HepG2 (cell line): ENCODE results near the gene CELA2B.
"Not testable (repeated sequence)": the region's sequence is repeated elsewhere in the genome, so short reads cannot be mapped to it uniquely, and the experiment has no call there.

Experiments
- EHMT2 ChIP-seq: fragments of 200-600 bp; sonication (generic); IDR thresholded peaks from 2 replicates; pipeline ENCODE4 v1.7.0; 2017; ENCODE audit warnings: antibody characterized with exemption, low read depth, low read length, borderline replicate concordance
- POLR2A ChIP-seq, 2 experiments: IDR thresholded peaks; 2 replicates each; pipeline ENCODE4 v1.6.1; 2011; ENCODE audit warnings: low read depth in 2 of 2, low read length in 2 of 2, mild to moderate bottlenecking in 1 of 2, moderate library complexity in 1 of 2; ENCODE audit not compliant: insufficient read depth in 1 of 2
- TF ChIP-seq, protein P1 (sequence below): sonication (generic); formaldehyde crosslinking; IDR thresholded peaks from 2 replicates; pipeline ENCODE4 v1.5.0; 2020; ENCODE audit warnings: mild to moderate bottlenecking, missing genetic modification reagents, moderate library complexity
- TF ChIP-seq, protein P2 (sequence below): sonication (generic); formaldehyde crosslinking; IDR thresholded peaks from 2 replicates; pipeline ENCODE4 v1.4.0; 2020; ENCODE audit warnings: missing genetic modification reagents, borderline replicate concordance
- TF ChIP-seq, protein P3 (sequence below): sonication (generic); formaldehyde crosslinking; IDR thresholded peaks from 2 replicates; pipeline ENCODE4 v1.4.0; 2020; ENCODE audit warnings: low read depth, mild to moderate bottlenecking, missing genetic modification reagents

DNA sequence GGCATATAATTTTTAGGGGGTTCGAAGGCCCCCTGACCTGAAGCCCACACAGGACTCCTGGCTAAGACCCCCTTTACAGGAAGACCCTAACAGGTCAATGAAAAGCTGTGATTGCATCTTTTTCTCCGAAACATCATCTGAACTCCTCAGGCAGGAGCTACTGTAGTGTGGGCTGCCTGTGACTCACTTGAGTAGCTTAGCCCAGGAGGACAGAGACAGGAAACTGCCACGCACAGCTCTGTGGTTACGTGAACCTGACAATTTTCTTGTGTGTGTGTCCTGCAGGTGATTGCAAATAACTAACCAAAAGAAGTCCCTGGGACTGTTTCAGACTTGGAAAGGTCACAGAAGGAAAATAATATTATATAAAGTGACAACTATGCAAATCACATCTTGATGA lies 15.1 kb downstream of the CELA2B start:
- TF ChIP-seq, protein P1, sequence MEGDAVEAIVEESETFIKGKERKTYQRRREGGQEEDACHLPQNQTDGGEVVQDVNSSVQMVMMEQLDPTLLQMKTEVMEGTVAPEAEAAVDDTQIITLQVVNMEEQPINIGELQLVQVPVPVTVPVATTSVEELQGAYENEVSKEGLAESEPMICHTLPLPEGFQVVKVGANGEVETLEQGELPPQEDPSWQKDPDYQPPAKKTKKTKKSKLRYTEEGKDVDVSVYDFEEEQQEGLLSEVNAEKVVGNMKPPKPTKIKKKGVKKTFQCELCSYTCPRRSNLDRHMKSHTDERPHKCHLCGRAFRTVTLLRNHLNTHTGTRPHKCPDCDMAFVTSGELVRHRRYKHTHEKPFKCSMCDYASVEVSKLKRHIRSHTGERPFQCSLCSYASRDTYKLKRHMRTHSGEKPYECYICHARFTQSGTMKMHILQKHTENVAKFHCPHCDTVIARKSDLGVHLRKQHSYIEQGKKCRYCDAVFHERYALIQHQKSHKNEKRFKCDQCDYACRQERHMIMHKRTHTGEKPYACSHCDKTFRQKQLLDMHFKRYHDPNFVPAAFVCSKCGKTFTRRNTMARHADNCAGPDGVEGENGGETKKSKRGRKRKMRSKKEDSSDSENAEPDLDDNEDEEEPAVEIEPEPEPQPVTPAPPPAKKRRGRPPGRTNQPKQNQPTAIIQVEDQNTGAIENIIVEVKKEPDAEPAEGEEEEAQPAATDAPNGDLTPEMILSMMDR (CRISPR knock-in tag), result not testable (repeated sequence)
- TF ChIP-seq EHMT2; POLR2A (IDR thresholded peaks at IDR 0.05; ENCODE audit: insufficient read depth in 1 of 2, low read depth in 2 of 2, low read length in 2 of 2): not testable (repeated sequence)
- TF ChIP-seq, protein P2, sequence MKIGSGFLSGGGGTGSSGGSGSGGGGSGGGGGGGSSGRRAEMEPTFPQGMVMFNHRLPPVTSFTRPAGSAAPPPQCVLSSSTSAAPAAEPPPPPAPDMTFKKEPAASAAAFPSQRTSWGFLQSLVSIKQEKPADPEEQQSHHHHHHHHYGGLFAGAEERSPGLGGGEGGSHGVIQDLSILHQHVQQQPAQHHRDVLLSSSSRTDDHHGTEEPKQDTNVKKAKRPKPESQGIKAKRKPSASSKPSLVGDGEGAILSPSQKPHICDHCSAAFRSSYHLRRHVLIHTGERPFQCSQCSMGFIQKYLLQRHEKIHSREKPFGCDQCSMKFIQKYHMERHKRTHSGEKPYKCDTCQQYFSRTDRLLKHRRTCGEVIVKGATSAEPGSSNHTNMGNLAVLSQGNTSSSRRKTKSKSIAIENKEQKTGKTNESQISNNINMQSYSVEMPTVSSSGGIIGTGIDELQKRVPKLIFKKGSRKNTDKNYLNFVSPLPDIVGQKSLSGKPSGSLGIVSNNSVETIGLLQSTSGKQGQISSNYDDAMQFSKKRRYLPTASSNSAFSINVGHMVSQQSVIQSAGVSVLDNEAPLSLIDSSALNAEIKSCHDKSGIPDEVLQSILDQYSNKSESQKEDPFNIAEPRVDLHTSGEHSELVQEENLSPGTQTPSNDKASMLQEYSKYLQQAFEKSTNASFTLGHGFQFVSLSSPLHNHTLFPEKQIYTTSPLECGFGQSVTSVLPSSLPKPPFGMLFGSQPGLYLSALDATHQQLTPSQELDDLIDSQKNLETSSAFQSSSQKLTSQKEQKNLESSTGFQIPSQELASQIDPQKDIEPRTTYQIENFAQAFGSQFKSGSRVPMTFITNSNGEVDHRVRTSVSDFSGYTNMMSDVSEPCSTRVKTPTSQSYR (CRISPR knock-in tag), result not testable (repeated sequence)
- TF ChIP-seq, protein P3, sequence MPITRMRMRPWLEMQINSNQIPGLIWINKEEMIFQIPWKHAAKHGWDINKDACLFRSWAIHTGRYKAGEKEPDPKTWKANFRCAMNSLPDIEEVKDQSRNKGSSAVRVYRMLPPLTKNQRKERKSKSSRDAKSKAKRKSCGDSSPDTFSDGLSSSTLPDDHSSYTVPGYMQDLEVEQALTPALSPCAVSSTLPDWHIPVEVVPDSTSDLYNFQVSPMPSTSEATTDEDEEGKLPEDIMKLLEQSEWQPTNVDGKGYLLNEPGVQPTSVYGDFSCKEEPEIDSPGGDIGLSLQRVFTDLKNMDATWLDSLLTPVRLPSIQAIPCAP, result not testable (repeated sequence)
